ENCODE results near the gene STK24. TPM values are rescaled to one million over a fixed set of nuclear protein-coding genes. Genes with fewer than 3 reads are reported as not detected.
"Not testable (repeated sequence)": the region's sequence is repeated elsewhere in the genome, so short reads cannot be mapped to it uniquely, and the experiment has no call there.

STK24 gene
- total RNA-seq, 1 donor from 2014 or later = 53.8 TPM

DNA sequence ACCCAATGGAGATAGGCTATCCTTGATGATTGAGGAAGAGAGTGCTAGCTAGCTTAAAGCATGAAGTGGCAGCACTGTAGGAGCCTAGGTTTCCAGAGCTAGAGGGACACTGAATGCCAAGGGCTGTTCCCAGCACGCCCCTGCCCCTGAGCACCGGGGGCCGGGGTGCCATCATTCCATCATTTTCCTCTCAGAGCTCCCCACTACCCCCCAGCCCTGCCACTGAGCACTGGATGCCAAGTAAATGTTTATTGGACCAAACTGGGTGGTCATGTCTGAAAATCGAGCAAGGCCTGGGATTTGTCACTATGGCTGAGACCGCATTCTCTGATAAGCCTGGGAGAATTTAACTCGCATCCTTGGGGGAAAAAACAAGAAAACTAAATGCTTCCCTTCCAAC is 142.8 kb downstream of the STK24 start:
- no peak for DNase-seq

DNA sequence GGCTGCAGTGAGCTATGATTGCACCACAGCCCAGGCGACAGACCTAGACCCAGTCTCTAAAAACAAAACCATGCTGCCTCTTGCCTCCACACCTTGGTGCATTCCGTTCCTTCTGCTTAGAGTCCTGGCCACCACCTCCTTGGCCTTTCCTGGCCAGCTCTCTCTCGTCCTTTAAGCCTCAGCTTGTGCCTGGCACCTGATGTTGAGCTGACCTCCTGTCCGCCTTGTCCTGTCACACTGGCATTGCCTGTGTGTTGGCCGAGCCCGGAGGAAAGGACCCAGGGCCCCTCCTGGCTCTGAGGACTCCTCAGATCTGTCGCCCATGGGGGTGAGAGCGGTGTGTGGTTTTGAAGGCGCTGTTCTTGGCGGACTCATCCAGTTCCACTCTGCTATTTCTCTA is 143.3 kb downstream of the STK24 start:
- DNase-seq = no peak

DNA sequence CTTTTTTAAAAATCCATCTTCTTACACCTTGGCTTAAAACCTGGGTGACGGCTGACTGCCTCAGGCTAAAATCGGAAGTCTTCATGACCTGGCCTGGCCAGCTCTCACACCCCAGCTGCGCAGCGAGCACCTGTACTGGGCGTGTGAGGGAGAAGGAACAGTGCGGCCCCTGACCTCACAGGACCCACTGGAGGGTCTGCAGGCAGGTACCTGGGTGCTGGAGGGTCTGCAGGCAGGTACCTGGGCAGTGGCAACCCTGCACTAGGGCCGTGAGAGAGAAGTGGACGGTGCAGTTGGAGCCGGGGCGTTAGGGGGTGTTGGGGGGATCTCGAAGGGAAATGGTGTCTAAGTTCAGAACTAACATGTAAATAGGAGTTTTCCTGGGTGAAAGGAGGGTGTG is 144.3 kb downstream of the STK24 start:
- DNase-seq = no peak

DNA sequence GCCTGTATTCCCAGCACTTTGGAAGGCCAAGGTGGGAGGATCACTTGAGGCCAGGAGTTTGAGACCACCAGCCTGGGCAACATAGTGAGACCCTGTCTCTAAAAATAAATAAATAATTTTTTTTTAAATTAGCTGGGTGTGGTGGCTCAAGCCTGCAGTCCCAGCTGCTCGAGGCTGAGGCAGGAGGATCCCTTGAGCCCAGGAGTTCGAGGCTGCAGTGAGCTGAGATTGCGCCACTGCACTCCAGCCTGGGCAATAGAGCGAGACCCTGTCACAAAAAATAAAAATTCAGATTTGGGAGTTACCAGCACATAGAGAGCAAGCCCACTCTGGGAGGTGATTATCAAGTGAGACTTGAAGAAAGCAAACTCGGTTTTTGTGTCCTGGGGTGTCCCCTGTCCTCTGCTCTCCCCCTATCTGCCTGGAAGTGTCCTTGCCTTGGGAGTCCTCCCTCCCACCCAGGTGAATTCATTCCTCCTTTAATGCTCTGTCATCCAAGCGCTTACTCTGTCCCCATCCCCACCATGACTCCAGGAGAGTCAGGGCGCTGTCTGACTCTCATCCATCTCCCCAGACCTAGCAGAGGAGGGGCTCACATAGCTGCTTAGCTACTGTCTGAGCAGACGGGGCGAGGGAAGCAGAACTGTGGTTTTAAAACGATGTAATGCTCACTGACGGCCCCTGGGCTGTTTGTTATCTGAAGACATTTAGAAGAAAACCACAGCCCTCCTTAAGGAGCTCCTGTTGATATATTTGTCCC is 146.8 kb downstream of the STK24 start:
- DNase-seq = no peak

DNA sequence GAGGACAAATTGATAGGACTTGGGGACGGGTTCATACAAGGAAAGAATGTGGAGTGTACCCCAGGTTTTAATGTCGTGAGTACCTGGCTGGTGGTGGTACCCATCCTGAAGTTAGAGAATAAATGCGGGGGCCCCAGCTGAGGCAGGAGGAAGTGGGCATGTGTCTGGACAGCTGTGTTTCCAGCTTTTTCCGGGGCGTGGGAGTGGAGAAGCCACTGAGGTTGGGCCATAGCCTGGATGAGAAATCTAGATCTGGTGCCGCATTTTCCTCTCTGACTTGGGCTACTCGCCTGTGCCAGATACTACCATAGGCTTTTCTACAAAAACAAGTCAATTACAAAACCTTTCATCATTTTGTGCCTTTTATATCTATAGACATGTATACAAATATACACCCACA is 147.4 kb downstream of the STK24 start:
- no peak for DNase-seq

DNA sequence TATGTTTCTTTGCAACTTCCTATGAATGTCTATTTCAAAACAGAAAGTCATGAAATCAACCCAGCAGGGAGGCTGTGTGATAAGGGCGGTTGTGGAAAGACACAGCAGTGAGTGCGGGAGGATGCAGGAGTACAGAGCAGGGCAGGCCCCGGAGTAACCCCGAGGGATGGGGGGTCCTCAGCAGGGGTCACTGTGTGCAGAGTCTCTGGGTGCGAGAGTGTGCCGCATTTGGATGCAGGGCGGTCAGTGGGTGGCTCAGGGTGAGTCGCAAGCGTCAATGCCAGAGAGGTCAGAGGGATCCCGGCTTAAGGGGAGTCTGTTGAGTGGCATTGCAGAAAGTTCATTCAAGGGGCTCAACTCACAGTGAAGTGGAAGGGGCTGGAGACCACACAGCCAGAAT is 147.8 kb downstream of the STK24 start:
- no peak for DNase-seq

DNA sequence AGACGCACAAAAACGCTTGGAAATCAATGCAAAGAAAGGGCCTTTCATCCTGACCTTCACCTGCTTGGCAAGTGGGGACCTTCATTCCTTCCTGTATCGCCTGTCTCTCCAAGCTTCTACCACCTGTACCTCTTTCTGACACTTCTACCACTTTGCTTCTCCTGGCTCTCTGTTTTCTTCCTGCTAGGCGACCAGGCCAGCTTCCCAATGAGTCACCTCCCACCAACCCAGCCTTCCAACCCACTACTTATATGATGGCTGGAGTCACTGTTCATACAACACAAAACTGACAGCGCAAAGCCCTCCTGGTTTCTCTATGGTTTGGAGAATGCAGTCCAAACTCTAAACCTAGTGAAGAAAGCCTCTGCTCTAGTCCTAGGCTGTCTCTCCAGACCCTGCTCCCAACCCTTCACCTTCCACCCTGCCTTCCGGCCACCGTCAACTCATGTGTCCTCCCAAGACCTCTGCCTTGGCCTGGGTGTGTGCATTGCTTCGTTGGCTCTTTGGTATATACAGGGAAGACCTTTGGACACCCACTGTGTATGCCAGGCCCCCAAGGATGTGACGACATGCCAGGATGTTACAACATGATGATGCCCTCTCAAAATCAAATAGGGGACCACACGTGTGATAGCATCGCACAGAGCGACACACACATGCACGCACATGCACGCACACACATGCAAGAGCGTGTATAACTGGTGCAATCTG is 148.5 kb downstream of the STK24 start:
- DNase-seq = no peak

DNA sequence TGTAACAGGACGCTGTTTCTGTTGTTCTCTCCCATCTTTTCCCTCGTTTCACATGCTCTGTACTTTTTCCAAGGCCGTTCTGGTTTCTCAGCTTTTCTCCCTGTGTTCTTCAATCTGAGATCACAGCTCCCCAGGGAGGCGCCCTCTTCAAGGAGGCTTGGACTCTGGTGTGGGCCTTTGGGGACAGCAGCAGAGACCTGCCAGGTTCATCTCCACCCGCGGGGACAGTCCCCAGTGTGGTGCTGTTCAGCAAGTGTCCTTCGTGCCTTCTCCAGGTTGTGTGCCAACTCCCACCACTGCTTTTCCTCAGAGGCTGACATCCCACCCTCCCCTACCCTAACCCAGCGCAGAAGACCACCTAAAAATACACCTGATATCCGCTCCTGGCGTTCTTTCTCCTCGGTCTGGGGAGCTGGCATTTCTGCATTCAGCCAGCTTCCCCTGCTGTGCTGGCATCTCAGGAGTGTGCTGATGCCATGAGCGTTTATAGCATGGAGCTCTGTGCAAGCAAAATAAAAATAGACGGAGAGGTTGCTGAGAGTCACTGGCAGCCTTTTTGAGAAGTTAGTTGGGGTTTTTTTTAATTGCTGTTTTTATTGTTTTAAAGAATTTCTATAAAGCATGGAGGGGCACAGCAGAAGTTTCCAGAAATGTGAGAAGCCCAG is 149.4 kb downstream of the STK24 start:
- no peak for DNase-seq

DNA sequence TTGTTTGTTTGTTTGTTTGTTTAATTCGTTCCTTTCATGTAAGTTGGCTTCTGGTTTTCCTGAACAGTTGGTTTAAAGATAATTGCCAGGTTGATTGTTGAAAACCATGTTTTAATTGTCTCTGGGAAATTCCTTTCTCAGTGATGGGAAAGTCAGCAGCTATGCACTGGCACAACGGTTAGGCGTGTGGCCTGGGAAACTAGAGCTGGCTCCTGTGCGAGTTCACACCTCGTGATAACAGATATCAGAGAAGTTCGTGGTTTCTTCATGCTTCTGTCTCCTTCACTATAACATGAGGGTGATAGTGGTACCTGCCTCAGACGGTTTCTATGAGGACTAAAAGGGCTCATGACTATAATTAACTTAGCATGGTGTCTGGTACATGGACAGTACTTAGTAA is 153.5 kb downstream of the STK24 start:
- no peak for DNase-seq

DNA sequence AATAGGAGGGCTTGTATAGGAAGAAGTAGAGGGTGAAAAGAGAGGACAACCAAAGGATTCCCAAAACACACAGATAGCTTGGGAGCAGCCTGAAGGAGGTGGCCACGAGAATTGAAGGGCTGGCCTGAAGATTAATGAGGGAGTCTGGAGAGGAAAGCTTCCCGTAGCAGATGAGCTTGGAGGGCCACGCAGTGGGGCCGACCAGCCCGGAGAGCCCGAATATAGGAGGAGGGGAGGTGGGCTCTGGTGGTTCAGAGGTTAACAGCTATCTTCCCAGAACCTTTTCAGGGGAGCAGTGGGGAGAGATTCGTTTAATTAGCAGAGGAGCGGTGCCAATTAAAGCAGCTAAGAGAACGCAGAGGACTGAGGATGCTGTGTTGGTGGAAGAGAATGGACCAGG is 154.9 kb downstream of the STK24 start:
- no peak for DNase-seq

DNA sequence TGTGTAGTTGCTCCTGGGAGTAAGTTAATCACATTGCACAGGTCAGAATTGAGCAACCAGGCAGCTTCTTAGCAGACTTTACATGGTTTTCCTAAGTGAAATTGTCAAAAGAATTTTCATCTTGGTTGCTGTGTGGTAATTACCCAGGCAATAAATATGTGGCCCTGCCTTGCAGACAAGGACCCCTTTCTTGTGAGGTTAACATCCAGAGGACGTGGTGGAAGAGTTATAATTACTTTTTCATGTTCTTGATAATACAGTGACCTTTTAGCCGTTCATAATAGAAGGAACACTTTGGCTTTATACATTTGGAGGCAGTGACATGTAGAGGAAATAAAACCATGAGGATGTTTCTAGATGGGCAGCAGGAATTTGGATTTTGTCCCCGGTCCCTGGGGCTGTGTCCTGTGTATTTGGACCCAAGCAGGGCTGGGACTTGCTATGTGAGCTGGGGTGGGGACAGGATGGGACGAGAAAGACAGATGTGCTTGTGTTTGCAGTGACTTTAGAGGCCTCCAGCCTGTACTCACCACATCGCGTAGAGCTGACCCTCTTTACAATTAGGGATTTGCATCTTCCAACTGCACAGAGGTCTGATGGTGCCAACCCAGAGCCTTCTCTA is 156.2 kb downstream of the STK24 start:
- no peak for DNase-seq

DNA sequence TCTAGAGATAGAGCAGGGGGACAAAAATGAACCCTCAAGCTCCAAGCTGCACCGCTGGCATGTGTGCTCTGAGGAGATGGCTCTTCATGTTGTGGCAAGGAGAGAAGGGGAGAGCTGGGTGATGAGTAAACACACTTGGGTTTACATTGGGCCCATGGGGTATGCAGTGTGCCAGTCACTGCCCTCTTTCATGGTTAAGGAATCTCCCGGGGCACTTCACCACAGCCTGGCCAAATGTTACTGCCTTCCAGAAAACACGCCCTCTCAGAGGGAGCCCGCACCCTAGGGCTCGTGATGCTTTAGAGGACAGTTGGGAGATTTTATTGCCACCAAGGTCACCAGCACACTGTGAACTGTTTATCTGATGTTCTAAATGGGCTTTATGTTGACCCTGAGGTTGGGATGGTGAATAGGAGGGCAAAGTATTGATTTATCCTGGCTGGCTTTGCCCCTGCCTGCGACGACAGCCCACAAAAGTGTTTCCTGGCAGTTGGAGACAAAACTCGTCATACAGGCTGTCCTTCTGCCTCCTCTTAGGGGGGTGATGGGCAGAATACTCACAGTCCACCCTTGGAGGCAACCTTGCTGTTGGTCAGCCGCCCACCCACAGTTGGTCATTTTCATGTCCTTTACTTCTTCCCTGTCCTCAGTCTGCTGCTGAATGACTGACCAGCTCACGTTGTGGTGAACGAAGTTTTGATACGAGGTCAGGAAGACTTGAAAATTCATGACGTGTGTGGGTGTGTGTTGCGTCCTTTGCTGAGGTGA is 156.9 kb downstream of the STK24 start:
- DNase-seq = no peak

DNA sequence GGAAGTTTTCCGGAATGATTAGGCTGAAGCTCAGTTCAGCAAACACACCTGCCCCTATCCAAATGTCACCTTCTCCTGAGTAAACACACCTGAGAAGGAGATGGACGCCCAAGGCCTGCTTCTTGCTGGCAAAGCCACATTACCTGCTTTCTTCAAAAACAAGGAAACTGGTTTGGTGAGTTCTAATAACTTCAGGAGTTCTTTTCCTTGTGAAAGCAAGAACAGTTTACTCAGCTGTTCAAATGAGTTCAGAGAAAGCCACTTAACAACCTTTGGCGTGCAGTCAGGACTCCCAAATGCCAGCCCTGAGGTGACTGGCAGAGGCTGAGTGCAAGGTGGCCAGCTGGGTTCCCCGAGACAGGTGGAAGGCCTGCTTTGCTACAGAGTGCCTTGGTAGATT is 160.5 kb downstream of the STK24 start:
- DNase-seq = no peak

DNA sequence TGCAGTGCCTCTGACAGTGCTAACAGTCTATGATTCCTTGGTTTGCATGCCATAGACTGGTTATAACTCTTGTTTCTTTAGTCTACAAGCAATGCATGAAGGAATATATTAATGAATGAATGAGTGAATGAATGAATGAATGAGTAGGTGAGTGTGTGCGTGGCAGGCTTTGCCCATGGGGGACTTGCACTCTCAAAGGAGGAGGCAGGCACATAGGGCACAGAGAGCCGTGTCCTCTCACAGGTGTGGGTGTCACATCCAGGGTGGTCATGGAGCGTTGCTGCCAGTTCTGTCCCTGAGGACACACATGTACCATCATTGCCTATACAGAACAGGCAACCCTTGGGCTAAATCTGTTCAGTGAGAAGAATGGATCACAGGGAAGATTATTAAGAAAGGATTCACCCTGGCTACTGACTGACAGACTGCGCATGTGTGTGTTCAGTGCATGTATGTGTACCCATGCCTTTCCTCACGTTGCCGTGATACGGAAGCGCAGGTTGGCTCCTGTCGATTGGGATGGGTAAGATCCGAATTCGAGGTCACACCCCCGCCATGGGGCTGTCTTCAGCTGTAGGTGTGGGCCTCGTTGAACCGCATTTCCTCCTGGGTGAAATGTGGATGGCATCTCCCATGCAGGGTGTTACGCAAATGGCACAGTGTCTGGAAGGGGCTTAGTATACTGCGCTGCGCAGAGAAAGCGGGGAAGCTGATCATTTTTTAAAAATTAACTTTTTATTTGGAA is 161.4 kb downstream of the STK24 start:
- DNase-seq = no peak

DNA sequence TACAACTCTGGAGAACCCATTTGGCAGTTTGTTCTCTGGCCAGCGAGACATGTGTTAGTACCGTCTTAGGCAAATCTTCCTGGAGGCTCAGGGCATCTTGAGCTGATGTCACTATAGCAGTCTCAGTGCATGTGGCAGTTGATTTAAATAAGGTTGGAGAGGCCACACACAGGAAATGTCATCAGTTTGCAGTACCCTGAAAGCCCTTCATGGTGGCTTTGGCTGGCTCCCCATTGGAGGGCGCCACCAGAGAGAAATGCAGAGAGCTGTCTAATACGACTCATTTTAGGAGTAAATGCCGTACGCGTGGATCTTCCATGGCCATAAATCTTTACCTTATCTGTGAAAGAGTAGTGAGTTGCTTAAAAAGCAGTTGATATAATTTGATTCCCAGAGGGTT is 163.1 kb downstream of the STK24 start:
- no peak for DNase-seq

DNA sequence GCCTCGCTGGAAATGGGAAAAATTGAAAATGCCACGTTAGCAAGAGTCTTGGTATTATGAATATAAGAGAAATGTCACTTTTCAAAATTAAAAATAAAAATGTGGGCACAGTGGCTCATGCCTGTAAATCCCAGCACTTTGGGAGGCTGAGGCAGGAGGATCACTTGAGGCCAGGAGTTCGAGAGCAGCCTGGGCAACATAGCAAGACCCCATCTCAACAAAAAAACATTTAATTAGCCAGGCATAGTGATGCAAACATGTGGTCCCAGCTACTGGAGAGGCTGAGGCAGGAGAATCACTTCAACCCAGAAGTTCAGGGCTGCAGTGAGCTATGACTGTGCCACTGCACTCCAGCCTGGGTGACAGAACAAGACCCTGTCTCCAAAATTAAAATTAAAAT is 163.6 kb downstream of the STK24 start:
- DNase-seq = not testable (repeated sequence)

DNA sequence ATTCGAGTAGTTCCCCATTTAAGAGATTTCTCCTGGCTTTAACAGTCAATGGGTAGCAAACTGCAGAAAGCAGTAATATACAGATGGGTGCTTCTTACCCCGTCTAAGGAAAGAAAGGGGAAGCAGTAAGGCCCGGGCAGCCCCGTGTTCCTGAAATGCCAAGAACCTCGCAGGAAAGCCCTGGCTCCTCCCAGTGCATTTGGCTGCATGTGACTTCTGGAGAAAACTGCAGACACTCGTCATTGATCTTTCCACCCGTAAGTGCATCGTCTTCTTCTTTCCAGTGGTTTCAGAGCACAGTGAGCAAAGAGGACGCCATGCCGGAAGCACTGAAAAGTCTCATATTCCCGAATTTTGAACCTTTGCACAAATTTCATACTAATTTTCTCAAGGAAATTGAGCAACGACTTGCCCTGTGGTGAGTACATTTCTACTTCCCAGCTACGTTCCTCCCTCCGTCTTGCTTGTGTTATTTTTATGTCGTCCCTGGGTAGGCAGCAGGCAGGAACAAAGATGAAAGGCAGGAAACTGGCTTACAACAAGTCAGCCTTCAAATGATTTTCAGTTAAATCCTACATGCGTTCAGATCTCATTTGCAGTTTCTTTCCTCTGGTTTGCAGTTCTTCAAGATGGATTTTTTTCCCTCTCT is 165.2 kb downstream of the STK24 start:
- DNase-seq = peak; percentile 46

DNA sequence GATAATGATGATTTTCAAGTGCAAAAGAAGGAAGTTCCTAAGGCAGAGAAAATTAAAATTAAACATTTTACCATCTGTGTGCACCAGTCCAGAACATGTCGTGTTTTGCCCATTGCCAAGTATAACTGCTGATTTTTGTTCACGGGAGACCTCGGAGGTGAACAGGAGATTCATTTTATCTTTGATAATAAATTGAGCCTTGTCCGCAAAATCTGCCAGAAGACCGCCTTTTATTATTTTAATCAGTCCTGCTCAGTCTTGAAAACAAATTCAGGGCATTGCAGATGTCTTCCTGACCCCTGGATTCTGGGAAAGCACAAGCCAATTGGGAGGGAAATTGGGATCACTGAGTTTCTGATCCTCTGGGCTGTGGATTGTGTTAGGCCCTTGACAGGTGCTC is 165.9 kb downstream of the STK24 start:
- DNase-seq = no peak

DNA sequence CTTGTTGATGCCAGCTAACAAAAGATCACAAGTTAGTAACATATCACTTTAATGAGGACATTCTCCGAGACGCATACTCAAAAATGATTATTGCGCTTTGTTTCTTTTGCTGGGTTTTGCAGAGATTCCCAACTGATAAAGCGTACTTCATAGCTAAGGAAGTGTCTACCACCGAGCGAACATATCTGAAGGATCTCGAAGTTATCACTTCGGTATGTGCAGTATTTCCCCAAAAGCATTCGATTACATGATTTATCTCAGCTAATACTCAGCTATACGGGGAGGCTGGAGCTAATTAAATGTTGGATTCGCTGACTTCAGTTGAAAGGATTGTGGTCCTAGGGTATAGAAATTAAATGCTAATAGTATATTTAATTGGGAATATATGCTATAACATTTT is 166.3 kb downstream of the STK24 start:
- peak; percentile 37 for DNase-seq

DNA sequence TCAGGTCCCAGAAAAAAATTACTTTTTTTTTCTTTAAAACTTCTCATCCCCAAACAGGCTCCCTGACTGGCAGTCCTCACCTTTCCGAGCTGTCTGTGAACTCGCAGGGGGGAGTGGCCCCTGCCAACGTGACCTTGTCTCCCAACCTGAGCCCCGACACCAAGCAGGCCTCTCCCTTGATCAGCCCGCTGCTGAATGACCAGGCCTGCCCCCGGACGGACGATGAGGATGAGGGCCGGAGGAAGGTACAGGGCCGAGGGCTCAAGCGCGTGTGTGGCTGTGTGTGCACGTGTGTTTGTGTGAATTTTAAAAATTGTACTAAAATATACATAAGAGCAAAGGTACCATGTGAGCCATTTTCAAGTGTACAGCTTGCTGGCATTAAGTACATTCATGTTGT is 167.6 kb downstream of the STK24 start:
- DNase-seq = no peak

DNA sequence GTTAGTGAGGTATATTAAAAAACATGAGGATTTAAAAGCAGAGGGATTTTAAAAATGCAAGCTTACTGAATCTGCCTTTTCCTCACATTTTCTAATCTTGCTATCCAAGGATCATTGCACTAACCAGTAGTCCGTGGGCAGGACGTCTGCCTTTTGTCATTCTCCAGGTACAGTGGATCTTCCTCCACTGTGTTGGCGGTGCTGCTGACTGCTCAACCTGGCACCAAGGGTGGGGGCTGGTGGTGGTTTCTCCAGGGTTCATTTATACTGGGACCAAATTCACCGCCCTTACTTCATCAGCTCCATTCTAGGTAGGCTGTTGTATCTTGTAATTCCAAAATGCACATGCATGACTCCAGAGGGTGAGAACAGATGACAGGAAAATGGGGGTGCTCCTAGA is 169.3 kb downstream of the STK24 start:
- no peak for DNase-seq
